GM18508 (cell line): ENCODE data around the gene ATP23.

Source experiments
- ATAC-seq: cut with Tn5 transposase; IDR thresholded peaks from one replicate; pipeline ENCODE4 v1.9.1; 2021; ENCODE audit warnings: moderate number of reproducible peaks; ENCODE audit not compliant: insufficient read depth, unreplicated experiment

The ATP23 gene

GRCh38 chr12:57965766-57966165 lies 24.4 kb downstream of the ATP23 start:
- no peak for ATAC-seq

GRCh38 chr12:57966536-57966935 lies 25.2 kb downstream of the ATP23 start:
- no peak for ATAC-seq

GRCh38 chr12:57983146-57983857 lies 41.9 kb downstream of the ATP23 start:
- ATAC-seq = no peak

GRCh38 chr12:57983858-57984505 lies 42.6 kb downstream of the ATP23 start:
- ATAC-seq = no peak

DNA sequence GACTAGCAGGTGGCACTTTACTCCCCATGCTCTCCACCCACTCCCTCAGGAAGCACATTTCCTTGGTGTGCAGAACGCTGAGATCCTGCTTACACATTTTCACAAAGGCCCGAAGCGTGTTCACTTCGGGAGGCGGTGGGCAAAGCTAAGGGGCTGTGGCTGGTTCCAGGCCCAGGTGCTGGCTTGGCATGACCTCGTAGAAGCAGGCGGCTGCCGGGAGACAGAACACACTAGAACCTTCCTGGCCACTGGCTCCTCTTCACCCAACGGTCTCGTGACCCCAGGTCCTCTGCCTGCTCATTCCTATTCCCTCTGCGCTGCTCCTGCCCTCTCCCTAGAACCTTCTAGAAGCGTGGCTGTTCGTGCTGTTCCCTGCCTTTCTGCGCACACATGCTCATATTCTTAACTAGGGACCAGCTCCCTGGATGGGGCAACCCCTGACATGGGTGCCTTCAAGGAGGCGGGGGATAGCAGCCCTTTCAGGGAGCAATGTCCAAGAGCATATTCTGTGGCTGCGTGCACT lies 43.3 kb downstream of the ATP23 start:
- ATAC-seq = no peak

DNA sequence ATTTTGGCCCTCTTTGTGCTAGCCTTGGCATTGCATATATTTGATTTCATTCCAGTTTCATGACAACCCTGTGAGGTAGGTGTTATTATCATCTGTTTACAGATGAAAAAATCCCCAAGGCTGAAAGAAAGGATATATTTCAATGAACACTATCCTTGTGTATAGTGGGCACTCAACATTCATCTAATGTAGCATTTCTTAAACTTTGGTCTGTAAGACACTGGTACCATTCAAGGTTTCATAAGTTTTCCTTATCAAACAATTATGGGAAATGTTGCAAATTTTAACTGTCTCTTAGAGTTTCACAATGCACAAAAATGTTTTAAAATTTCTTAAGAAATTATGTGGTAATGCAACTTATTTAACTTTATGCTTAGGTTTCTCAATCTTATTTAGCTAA lies 44.3 kb downstream of the ATP23 start:
- ATAC-seq = no peak

DNA sequence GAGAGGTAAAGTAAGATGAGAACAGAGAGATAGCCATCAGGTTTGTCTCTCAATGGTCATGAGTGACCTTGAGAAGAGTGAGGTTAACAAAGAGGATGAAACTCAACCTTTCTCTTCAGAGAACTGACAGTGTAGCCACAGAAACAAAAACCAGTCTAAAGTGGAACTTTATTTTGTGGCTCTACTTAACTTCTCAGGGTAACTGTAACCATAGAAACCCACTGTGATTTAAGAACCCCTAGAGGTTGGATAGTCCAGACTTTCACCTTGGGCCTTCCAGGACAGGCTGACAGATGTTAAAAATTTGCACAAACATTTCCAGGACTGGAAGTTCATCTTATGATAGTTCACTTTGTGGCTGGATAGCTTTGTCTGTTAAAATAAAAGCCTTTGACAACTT lies 48.5 kb downstream of the ATP23 start:
- no peak for ATAC-seq

GRCh38 chr12:57990241-57990883 lies 49.0 kb downstream of the ATP23 start:
- ATAC-seq = no peak

GRCh38 chr12:57992001-57992400 lies 50.6 kb downstream of the ATP23 start:
- ATAC-seq = no peak

DNA sequence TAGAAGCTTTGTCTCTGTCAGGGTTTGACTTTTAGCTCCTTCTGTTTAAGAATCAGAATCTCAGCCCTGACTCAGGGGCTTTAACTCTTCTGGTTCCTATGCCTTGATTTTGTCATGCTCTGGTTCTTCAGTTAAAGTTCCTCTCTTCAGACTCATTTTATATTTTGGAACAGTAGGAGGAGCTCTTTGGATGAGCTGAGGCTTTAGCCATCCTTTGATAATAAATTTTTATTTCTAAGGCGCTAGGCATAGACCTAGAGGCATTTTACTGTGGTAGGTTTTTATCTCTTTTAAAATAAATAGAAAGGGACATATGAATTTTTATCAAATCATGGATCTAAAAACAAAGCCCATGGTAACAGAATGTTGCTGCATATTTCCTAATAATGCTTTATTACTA lies 51.7 kb downstream of the ATP23 start:
- no peak for ATAC-seq

GRCh38 chr12:57993834-57994233 lies 52.5 kb downstream of the ATP23 start:
- no peak for ATAC-seq

DNA sequence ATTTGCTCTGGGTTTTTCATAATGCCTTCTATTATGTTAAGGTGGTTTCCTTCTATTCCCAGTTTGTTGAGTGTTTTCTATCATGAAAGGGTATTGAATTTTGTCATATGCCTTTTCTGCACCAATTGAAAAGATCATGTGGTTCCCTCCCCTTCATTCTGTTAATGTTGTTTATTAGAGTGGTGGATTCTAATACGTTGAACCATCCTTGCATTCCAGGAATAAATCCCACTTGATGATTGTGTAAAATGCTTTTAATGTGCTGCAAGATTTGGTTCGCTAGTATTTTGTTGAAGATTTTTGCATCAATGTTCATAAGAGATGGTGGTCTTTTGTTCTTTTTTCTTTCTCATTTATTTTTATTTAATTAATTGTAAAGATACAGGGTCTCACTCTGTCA lies 55.2 kb downstream of the ATP23 start:
- ATAC-seq = no peak

GRCh38 chr12:57998251-57998650 lies 56.9 kb downstream of the ATP23 start:
- ATAC-seq = no peak

- ATAC-seq = no peak
Measured at GRCh38 chr12:58000499-58000898, 59.1 kb downstream of the ATP23 start.

- no peak for ATAC-seq
Measured at GRCh38 chr12:58007875-58008274, 66.5 kb downstream of the ATP23 start.

GRCh38 chr12:58008634-58009033 lies 67.3 kb downstream of the ATP23 start:
- ATAC-seq = no peak
